GM06990 (cell line): ENCODE results near the gene ZFHX2.

Experiments
- DNase-seq: peaks from one replicate; pipeline ENCODE4 v3.0.0-alpha.2; 2011; ENCODE audit not compliant: insufficient read length; ENCODE audit errors: extremely low read depth
- H3K27me3 ChIP-seq: replicated peaks from 2 replicates; pipeline ENCODE4 v1.6.0; 2011; ENCODE audit warnings: low read length; ENCODE audit not compliant: control insufficient read depth, insufficient read depth
- H3K36me3 ChIP-seq: 2 replicates; pipeline ENCODE4 v1.5.1; 2011; ENCODE audit warnings: low read length; ENCODE audit not compliant: control insufficient read depth, insufficient read depth
- H3K4me3 ChIP-seq: replicated peaks from 2 replicates; pipeline ENCODE4 v1.5.1; 2011; ENCODE audit warnings: low read depth, mild to moderate bottlenecking, control low read depth, low read length
- TF ChIP-seq, protein P1 (sequence below): IDR thresholded peaks from 2 replicates; pipeline ENCODE4 v1.5.1; 2011; ENCODE audit warnings: low read length, control low read depth, mild to moderate bottlenecking, inconsistent platforms; ENCODE audit not compliant: insufficient read depth, poor library complexity, severe bottlenecking

Gene ZFHX2

DNA sequence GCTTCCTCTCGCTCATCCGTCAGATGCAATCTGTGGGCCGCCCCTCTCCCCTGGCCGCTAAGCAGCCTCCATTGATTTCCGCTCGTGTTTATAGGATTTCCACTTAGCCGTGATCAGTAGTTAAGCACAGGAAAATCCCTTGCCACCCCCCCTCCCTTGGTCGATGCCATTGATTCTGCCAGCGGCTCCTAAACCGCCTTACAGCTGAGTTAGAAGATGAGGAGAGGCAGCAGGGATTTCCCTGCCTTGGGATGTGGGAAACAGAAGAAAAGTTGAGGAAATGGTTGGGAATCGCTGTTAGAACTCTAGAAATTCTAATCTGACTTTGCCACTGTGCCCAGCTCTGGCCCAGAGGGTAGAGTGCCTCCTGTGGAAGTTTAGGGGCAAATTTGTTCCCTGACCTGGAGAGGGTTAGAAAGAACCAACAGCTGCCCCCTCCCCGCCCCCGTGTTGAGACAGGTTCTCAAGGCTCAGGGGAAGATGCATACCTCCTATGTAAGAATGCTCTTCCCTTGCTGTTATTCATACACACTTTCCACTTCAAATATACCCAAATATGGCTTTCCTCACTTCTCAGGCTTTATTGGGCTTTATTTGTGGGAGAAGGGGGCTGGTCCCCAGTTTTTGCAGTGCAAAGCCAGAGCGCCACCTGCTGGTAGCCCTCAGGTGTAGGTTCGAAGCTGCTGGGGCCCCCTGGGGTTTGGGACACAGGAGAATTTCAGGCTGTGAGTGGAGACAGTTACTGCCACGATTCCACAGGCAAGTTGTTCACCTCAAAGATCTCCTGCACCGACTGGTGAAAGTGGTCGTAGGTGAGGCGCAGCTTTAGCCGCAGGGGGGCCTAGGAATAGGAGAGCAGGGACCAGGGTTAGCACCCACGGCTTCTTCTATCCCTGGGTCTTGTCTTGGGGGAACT is 7.7 kb upstream of the ZFHX2 start:
- DNase-seq, result no peak
- no peak overlapping the region for H3K4me3 ChIP-seq
- TF ChIP-seq, protein P1, sequence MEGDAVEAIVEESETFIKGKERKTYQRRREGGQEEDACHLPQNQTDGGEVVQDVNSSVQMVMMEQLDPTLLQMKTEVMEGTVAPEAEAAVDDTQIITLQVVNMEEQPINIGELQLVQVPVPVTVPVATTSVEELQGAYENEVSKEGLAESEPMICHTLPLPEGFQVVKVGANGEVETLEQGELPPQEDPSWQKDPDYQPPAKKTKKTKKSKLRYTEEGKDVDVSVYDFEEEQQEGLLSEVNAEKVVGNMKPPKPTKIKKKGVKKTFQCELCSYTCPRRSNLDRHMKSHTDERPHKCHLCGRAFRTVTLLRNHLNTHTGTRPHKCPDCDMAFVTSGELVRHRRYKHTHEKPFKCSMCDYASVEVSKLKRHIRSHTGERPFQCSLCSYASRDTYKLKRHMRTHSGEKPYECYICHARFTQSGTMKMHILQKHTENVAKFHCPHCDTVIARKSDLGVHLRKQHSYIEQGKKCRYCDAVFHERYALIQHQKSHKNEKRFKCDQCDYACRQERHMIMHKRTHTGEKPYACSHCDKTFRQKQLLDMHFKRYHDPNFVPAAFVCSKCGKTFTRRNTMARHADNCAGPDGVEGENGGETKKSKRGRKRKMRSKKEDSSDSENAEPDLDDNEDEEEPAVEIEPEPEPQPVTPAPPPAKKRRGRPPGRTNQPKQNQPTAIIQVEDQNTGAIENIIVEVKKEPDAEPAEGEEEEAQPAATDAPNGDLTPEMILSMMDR, result peak; percentile 95
- no peaks in the 10 kb centered on the region for H3K27me3 ChIP-seq
- H3K36me3 ChIP-seq, result peaks cover 37% of the 10 kb centered on the region

DNA sequence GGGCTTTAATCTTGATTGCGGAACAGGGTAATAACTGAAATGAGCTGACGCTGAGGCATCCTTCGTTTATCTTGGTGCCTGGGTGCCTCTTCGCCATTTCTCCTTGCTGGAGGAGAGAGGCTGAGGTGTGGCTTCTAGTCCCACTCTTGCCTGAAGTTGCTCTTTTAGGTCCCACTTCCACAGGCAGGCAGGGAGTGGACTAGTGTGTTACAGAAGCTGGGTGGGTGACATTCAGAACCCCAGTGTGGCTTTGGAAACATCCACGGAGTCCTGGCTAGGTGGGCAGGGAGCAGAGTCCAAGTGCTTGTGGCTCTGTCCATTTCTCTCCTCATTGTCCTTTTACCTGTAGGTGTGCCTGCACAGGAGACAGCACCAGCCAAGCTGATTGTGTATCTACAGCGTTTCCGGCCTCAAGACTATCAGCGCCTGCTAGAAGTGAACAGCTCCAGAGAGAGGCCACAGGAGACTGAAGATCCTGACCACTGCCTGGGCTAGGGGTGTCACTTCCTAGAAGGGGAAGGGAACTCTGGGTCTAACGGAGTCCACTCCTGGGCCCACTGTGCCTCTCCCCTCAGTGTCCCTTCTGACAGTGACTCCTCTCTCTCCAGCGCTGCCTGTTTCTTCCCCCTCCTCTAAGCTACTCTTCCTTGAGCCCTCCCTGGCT is 6.9 kb upstream of the ZFHX2 start:
- DNase-seq, result no peak
- peaks cover 32% of the 10 kb centered on the region for H3K36me3 ChIP-seq
- H3K27me3 ChIP-seq, result no peaks in the 10 kb centered on the region
- TF ChIP-seq, protein P1, result no peak
- H3K4me3 ChIP-seq, result no peak overlapping the region

DNA sequence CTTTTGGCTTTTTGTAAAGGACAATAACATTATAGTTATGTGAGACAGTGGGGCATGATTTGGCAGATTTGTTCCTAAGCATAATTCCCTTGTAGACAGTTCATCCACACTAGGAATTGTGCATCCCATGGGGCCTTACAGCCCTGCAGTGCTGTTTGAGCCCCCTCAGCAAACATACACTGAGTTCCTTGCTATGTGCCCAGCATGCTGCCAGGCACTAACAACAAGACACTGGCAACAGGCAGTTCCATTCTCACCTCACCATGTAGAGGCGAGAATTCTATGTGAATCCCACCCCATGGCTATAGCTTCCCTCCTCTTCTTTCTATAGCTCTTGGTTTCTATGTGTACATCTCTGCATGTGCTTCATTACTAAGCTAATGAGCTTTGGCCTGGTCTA is 6.4 kb upstream of the ZFHX2 start:
- TF ChIP-seq, protein P1, result no peak
- no peak for DNase-seq
- Histone ChIP-seq H3K4me3 (peak overlapping the region; percentile 87), H3K27me3 (no peaks in the 10 kb centered on the region), H3K36me3 (peaks cover 30% of the 10 kb centered on the region)

DNA sequence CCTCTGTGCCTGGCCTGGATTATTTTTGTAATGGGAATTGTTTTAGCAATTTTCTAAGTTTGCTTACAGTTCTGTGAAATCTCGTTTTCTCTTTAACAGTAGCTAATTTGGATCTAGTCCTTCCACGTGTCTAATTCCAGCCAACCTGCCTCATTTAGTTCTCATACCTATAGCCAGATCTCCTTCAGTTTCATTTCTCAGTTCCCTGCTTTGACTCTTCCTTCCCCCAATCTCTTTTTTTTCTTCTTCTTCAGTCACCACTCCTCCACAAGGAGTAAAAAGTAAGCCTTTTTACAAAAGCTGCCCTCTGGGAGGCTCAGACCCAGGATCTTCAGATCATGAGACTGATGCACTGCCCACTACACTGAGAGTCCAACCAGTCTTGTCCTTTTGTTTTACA is 6.0 kb upstream of the ZFHX2 start:
- peak overlapping the region; percentile 87 for H3K4me3 ChIP-seq
- H3K27me3 ChIP-seq, result no peaks in the 10 kb centered on the region
- H3K36me3 ChIP-seq, result peaks cover 29% of the 10 kb centered on the region
- TF ChIP-seq, protein P1, result no peak
- no peak for DNase-seq

DNA sequence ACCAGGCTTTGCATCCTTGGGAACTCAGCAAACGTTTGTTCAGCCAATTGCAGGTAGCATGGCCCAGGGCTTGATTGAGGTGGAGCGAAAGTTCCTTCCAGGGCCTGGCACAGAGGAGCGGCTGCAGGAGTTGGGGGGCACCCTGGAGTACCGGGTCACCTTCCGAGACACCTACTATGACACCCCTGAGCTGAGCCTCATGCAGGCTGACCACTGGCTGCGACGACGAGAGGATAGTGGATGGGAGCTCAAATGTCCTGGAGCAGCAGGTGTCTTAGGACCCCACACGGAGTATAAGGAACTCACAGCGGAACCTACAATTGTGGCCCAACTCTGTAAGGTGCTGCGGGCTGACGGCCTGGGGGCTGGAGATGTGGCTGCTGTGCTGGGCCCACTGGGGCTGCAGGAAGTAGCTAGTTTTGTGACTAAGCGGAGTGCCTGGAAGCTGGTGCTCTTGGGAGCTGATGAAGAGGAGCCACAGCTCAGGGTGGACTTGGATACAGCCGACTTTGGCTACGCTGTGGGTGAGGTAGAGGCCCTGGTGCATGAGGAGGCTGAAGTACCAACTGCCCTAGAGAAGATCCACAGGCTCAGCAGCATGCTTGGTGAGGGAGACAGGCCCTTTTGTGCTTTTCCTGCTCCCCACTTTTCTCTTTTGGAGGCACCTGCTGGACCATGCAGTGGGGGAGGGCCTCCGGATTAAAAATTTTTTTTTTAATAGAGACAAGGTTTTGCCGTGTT is 5.3 kb upstream of the ZFHX2 start:
- TF ChIP-seq, protein P1, result no peak
- Histone ChIP-seq H3K4me3 (peak overlapping the region; percentile 87), H3K27me3 (no peaks in the 10 kb centered on the region), H3K36me3 (peaks cover 23% of the 10 kb centered on the region)
- DNase-seq, result peak; percentile 46
